Small intestine (tissue), 7 donors: ENCODE data around the gene KCTD19. TPM values are rescaled to one million over a fixed set of nuclear protein-coding genes. Genes with fewer than 3 reads are reported as not detected.

Experiments
- DNase-seq, 2 donors: peaks; one replicate each; pipeline versions ENCODE4 v3.0.0 to v3.0.0-alpha.2; 2013
- FAIRE-seq: peaks from 2 replicates; lab custom pipeline; 2012; peaks lifted over from hg19 to GRCh38; lab: Jason Lieb, UNC
- H3K27ac ChIP-seq, 3 donors: one replicate each; pipeline ENCODE4 v1.5.1; 2013; ENCODE audit warnings: low read length in 2 of 3, mild to moderate bottlenecking in 2 of 3, control low read depth in 1 of 3, inconsistent platforms in 1 of 3, low read depth in 1 of 3, moderate library complexity in 1 of 3
- H3K27me3 ChIP-seq, 3 donors: one replicate each; pipeline ENCODE4 v1.6.1; 2013; ENCODE audit warnings: low read length in 3 of 3, inconsistent platforms in 1 of 3; ENCODE audit not compliant: control insufficient read depth in 3 of 3, insufficient read depth in 3 of 3
- H3K36me3 ChIP-seq, 3 donors: one replicate each; pipeline ENCODE4 v1.6.1; 2013; ENCODE audit warnings: low read length in 3 of 3, inconsistent platforms in 1 of 3, low read depth in 1 of 3, mild to moderate bottlenecking in 1 of 3, moderate library complexity in 1 of 3; ENCODE audit not compliant: control insufficient read depth in 3 of 3, insufficient read depth in 2 of 3
- H3K4me1 ChIP-seq, 3 donors: one replicate each; pipeline ENCODE4 v1.6.1; 2013; ENCODE audit warnings: low read length in 2 of 3, inconsistent platforms in 1 of 3, low read depth in 1 of 3, mild to moderate bottlenecking in 1 of 3, moderate library complexity in 1 of 3; ENCODE audit not compliant: control insufficient read depth in 3 of 3, insufficient read depth in 2 of 3
- H3K4me3 ChIP-seq, 3 donors: one replicate each; pipeline ENCODE4 v1.5.1; 2013; ENCODE audit warnings: low read length in 3 of 3, control low read depth in 1 of 3, inconsistent platforms in 1 of 3, low read depth in 1 of 3, mild to moderate bottlenecking in 1 of 3, moderate library complexity in 1 of 3
- H3K9me3 ChIP-seq, 2 donors: one replicate each; pipeline ENCODE4 v1.6.1; 2013; ENCODE audit warnings: low read depth in 1 of 2, low read length in 1 of 2; ENCODE audit not compliant: control insufficient read depth in 2 of 2, insufficient read depth in 1 of 2
- WGBS, 3 donors: extraction: QIAGEN DNeasy Blood & Tissue Kit; methylation state at CpG; one replicate each; pipeline ENCODE4 v1.1.7; 2013; 5-methylcytosine and 5-hydroxymethylcytosine counted together
- polyA plus RNA-seq, 4 donors: library from polyadenylated mRNA; stranded (reverse) in 3 of 4; unstranded in 1 of 4; fragments of 200-250 nt in 3 of 4; fragments of 120-200 nt in 1 of 4; gene quantifications; one replicate each; pipeline versions ENCODE4 v1.2.1 to v1.2.3, GENCODE V29; 2013
- donor health status: healthy with polysubstance abuse.
- donor health status: control.
- donor health status: control.
- donor health status: Bipolar disorder and iron deficiency.
- donor health status: healthy.

KCTD19 gene
- polyA plus RNA-seq, 4 donors: 0.01 to 0.19 TPM; not detected in 2

- FAIRE-seq (no peak), DNase-seq (peak in 1 of 2 donors; percentile 12)
- no peak overlapping the region for H3K4me3 ChIP-seq
- H3K27ac ChIP-seq: peak overlapping the region in 1 of 3 donors; percentile 63
- no peaks in the 10 kb centered on the region for H3K4me1 ChIP-seq
- WGBS, 3 donors: 44 to 82% (median 61%) methylated on average over 5 of the region's 5 CpGs
- no peaks in the 10 kb centered on the region for H3K9me3 ChIP-seq
- no peaks in the 10 kb centered on the region for H3K27me3 ChIP-seq
- H3K36me3 ChIP-seq: no peaks in the 10 kb centered on the region
Measured at GRCh38 chr16:67311607-67312488, 14.7 kb downstream of the KCTD19 start.

- no peaks in the 10 kb centered on the region for H3K4me1 ChIP-seq
- no peak for DNase-seq
- H3K27me3 ChIP-seq: no peaks in the 10 kb centered on the region
- no peak overlapping the region for H3K4me3 ChIP-seq
- no peak for FAIRE-seq
- H3K27ac ChIP-seq: no peak overlapping the region
- 89 to 94% (median 92%) methylated on average over 3 of the region's 3 CpGs for WGBS, 3 donors
- H3K9me3 ChIP-seq: no peaks in the 10 kb centered on the region
- no peaks in the 10 kb centered on the region for H3K36me3 ChIP-seq
Measured at GRCh38 chr16:67310561-67310960, 16.0 kb downstream of the KCTD19 start.

- H3K27me3 ChIP-seq: no peaks in the 10 kb centered on the region
- H3K4me1 ChIP-seq: no peaks in the 10 kb centered on the region
- WGBS, 3 donors: 89 to 92% (median 92%) methylated on average over 13 of the region's 13 CpGs
- no peak for FAIRE-seq
- H3K9me3 ChIP-seq: no peaks in the 10 kb centered on the region
- H3K36me3 ChIP-seq: no peaks in the 10 kb centered on the region
- H3K27ac ChIP-seq: no peak overlapping the region
- H3K4me3 ChIP-seq: no peak overlapping the region
- no peak for DNase-seq
Measured at GRCh38 chr16:67305216-67306071, 21.1 kb downstream of the KCTD19 start.

GRCh38 chr16:67304020-67304419 lies 22.5 kb downstream of the KCTD19 start:
- H3K9me3 ChIP-seq: no peaks in the 10 kb centered on the region
- 63 to 77% (median 64%) methylated on average over 1 of the region's 1 CpG for WGBS, 3 donors
- H3K36me3 ChIP-seq: no peaks in the 10 kb centered on the region
- no peak overlapping the region for H3K27ac ChIP-seq
- no peaks in the 10 kb centered on the region for H3K4me1 ChIP-seq
- FAIRE-seq (no peak), DNase-seq (no peak)
- H3K4me3 ChIP-seq: no peak overlapping the region
- no peaks in the 10 kb centered on the region for H3K27me3 ChIP-seq

- Histone ChIP-seq H3K9me3 (no peaks in the 10 kb centered on the region), H3K4me1 (no peaks in the 10 kb centered on the region), H3K4me3 (no peak overlapping the region), H3K36me3 (no peaks in the 10 kb centered on the region), H3K27me3 (no peaks in the 10 kb centered on the region), H3K27ac (no peak overlapping the region)
- WGBS, 3 donors: 84 to 96% (median 92%) methylated on average over 8 of the region's 8 CpGs
- no peak for FAIRE-seq
- no peak for DNase-seq
Measured at GRCh38 chr16:67302970-67303369, 23.6 kb downstream of the KCTD19 start.

GRCh38 chr16:67302076-67302475 lies 24.5 kb downstream of the KCTD19 start:
- no peaks in the 10 kb centered on the region for H3K4me1 ChIP-seq
- no peak for DNase-seq
- no peaks in the 10 kb centered on the region for H3K9me3 ChIP-seq
- FAIRE-seq: no peak
- H3K4me3 ChIP-seq: no peak overlapping the region
- H3K36me3 ChIP-seq: no peaks in the 10 kb centered on the region
- H3K27ac ChIP-seq: no peak overlapping the region
- no peaks in the 10 kb centered on the region for H3K27me3 ChIP-seq
- 78 to 84% (median 78%) methylated on average over 7 of the region's 7 CpGs for WGBS, 3 donors

GRCh38 chr16:67301080-67301782 lies 25.3 kb downstream of the KCTD19 start:
- DNase-seq: no peak
- no peak for FAIRE-seq
- Histone ChIP-seq H3K27ac (no peak overlapping the region), H3K36me3 (no peaks in the 10 kb centered on the region), H3K4me3 (no peak overlapping the region), H3K9me3 (no peaks in the 10 kb centered on the region), H3K4me1 (no peaks in the 10 kb centered on the region), H3K27me3 (no peaks in the 10 kb centered on the region)
- WGBS, 3 donors: 70 to 73% (median 70%) methylated on average over 11 of the region's 11 CpGs

- no peak overlapping the region for H3K27ac ChIP-seq
- DNase-seq (no peak), FAIRE-seq (no peak)
- H3K9me3 ChIP-seq: no peaks in the 10 kb centered on the region
- no peaks in the 10 kb centered on the region for H3K4me1 ChIP-seq
- H3K4me3 ChIP-seq: no peak overlapping the region
- 91 to 93% (median 93%) methylated on average over 14 to 15 of the region's 15 CpGs for WGBS, 3 donors
- no peaks in the 10 kb centered on the region for H3K36me3 ChIP-seq
- no peaks in the 10 kb centered on the region for H3K27me3 ChIP-seq
Measured at GRCh38 chr16:67299269-67299668, 27.3 kb downstream of the KCTD19 start.
